Uterus (tissue), 4 donors: Measurements from ENCODE around the gene AP1S1. TPM values are rescaled to one million over a fixed set of nuclear protein-coding genes. Genes with fewer than 3 reads are reported as not detected.
"Not testable (repeated sequence)": the region's sequence is repeated elsewhere in the genome, so short reads cannot be mapped to it uniquely, and the experiment has no call there.

Experiments
- DNase-seq, 2 donors: peaks; one replicate each; pipeline ENCODE4 v3.0.0-alpha.2; 2019 to 2020
- H3K27ac ChIP-seq, 2 donors: fragments of 200-600 bp; sonication (generic); 1 replicate in 1 of 2; 2 replicates in 1 of 2; pipeline ENCODE4 v1.5.1; 2016 to 2018
- H3K27me3 ChIP-seq, 2 donors: fragments of 200-600 bp; sonication (generic); one replicate each; pipeline ENCODE4 v1.5.1; 2018 to 2019; ENCODE audit warnings: control low read depth in 1 of 2
- H3K36me3 ChIP-seq, 2 donors: fragments of 200-600 bp; sonication (generic); one replicate each; pipeline ENCODE4 v1.5.1; 2019; ENCODE audit warnings: control low read depth in 1 of 2
- H3K4me1 ChIP-seq, 2 donors: fragments of 200-600 bp; sonication (generic); one replicate each; pipeline ENCODE4 v1.5.1; 2018 to 2019; ENCODE audit warnings: control low read depth in 1 of 2
- H3K4me3 ChIP-seq, 2 donors: fragments of 200-600 bp; sonication (generic); 1 replicate in 1 of 2; 2 replicates in 1 of 2; pipeline ENCODE4 v1.5.1; 2018 to 2019; ENCODE audit warnings: mild to moderate bottlenecking in 1 of 2
- H3K9me3 ChIP-seq, 2 donors: fragments of 200-600 bp; sonication (generic); one replicate each; pipeline ENCODE4 v1.5.1; 2019; ENCODE audit warnings: control low read depth in 1 of 2
- POLR2A ChIP-seq, 2 donors: fragments of 450-650 bp; IDR thresholded peaks; one replicate each; pipeline ENCODE4 v1.6.1; 2016; ENCODE audit warnings: antibody characterized with exemption in 2 of 2, mild to moderate bottlenecking in 1 of 2, moderate library complexity in 1 of 2
- intact Hi-C: fragments of 100-400 bp; cut with DNase I; formaldehyde crosslinking; loops from one replicate; pipeline ENCODE4 v1.15.1; 2023; ENCODE audit warnings: low total_unique reads
- total RNA-seq, 4 donors: library from RNA; depleted of rRNA in 3 of 4; stranded (reverse); fragments of >200 nt in 3 of 4; gene quantifications; one replicate each; pipeline versions ENCODE4 v1.1.0 to v1.2.4, GENCODE V29; 2014 to 2023
- TF ChIP-seq, protein P1 (sequence below), 4 experiments: fragments of 200-600 bp in 2 of 4; fragments of 450-650 bp in 2 of 4; sonication (generic) in 2 of 4; IDR thresholded peaks; one replicate each; pipeline ENCODE4 v1.5.1; 2016 to 2019; ENCODE audit warnings: antibody characterized with exemption in 4 of 4, mild to moderate bottlenecking in 2 of 4, moderate library complexity in 1 of 4
- donor health status: DM: yes; HTN: yes; CAD: no.

Gene AP1S1
- total RNA-seq: 10 to 100 TPM in 3 of 4 donors, 1 to 10 TPM in 1; 9.2 to 59.6 (median 30.2) TPM

DNA sequence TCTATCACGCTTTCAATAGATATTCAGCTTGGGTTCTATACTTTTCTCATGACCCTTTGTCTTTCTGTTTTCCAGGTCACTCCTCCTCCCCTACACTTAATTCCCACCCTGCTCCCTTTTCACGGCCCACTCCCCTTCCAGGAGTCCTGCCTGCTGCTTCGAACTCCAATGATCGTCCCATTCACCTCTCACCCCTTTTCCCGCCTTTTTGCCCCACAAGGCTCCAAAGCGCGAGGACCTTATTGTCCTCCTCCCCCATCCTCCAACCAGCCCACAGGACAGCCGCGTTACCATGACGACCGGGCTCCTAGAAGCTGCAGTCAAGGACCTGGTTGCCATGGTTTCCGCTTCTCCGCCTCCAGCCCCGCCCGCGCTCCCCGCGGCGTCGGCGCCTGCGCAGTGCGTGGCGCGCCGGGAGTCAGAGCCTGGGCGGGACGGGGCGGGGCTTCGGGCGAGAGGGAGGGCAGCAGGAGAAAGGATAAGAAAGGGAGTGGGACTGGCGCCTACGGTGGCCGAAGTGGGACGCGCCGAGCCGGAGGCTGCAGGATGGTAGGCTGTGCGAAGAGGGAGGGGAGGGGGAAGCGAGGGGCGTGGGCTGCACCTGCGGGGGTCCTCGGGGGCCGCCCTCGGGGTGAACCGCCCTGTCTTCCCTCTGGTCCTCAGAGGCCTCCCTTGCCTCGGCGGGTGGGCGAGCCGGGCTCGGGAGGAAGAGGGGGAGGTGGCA lies at the start of gene AP1S1:
AP1S1 (plus strand) TSS at position 508 of the 724 bp plus-strand sequence; CDS start at position 547, 39 bp downstream.
- Histone ChIP-seq H3K27me3 (no peaks in the 10 kb centered on the region), H3K4me3 (peak within 1 kb of the TSS; percentile 59 to 99), H3K27ac (peak within 1 kb of the TSS; percentile 22 to 35), H3K9me3 (no peaks in the 10 kb centered on the region), H3K36me3 (no peaks in the 10 kb centered on the region), H3K4me1 (peaks cover 5 to 9% of the 10 kb centered on the region in 2 donors)
- peak; percentile 91 to 94 for DNase-seq
- intact Hi-C loops: no loop called here
- TF ChIP-seq POLR2A (IDR thresholded peaks at IDR 0.05): peak in 1 of 2 donors; percentile 35
- TF ChIP-seq, protein P1, sequence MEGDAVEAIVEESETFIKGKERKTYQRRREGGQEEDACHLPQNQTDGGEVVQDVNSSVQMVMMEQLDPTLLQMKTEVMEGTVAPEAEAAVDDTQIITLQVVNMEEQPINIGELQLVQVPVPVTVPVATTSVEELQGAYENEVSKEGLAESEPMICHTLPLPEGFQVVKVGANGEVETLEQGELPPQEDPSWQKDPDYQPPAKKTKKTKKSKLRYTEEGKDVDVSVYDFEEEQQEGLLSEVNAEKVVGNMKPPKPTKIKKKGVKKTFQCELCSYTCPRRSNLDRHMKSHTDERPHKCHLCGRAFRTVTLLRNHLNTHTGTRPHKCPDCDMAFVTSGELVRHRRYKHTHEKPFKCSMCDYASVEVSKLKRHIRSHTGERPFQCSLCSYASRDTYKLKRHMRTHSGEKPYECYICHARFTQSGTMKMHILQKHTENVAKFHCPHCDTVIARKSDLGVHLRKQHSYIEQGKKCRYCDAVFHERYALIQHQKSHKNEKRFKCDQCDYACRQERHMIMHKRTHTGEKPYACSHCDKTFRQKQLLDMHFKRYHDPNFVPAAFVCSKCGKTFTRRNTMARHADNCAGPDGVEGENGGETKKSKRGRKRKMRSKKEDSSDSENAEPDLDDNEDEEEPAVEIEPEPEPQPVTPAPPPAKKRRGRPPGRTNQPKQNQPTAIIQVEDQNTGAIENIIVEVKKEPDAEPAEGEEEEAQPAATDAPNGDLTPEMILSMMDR (IDR thresholded peaks at IDR 0.05): peak in 2 of 4 experiments; percentile 8 to 21

DNA sequence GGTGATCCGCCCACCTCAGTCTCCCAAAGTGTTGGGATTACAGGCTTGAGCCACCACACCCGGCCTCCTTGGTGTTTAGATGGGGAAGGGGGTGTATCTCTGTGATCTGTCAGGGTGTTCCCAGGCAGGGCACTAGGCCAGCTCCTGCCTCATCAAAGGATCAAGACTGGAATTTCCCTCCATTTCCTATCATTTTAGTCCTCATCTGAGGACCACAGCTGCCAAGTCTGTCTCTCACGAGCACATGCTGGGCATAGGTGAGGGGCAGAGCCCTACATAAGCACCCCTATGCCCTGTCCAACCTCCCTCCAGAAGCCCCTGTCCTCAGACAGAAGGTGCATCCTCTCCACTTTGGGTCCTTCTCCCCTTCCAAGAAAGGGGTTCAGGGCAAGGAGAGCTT lies 49.5 kb upstream of the AP1S1 start:
- Histone ChIP-seq H3K4me3 (no peak overlapping the region), H3K27ac (no peak overlapping the region), H3K27me3 (no peaks in the 10 kb centered on the region), H3K36me3 (no peaks in the 10 kb centered on the region), H3K9me3 (no peaks in the 10 kb centered on the region), H3K4me1 (peaks cover 0 to 6% of the 10 kb centered on the region in 2 donors)
- DNase-seq: no peak
- intact Hi-C loops: no loop called here
- TF ChIP-seq, protein P1 (IDR thresholded peaks at IDR 0.05): no peak
- TF ChIP-seq POLR2A (IDR thresholded peaks at IDR 0.05): no peak

DNA sequence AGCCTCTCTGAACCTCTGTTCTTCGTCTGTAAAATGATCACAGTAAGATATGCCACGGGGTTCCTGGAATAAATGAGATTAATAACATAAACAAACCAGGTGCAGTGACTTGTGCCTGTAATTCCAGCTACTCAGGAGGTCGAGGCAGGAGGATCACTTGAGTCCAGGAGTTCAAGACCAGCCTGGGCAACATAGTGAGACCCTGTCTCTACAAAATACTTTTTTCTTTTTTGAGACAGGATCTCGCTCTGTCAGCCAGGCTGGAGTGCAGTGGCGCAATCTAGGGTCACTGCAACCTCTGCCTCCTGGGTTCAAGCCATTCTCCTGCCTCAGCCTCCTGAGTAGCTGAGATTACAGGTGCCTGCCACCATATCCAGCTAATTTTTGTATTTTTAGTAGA lies 49.0 kb upstream of the AP1S1 start:
- H3K4me3 ChIP-seq, DNase-seq, H3K27me3 ChIP-seq, intact Hi-C loops, H3K4me1 ChIP-seq, H3K27ac ChIP-seq, H3K9me3 ChIP-seq, H3K36me3 ChIP-seq: not testable (repeated sequence)

DNA sequence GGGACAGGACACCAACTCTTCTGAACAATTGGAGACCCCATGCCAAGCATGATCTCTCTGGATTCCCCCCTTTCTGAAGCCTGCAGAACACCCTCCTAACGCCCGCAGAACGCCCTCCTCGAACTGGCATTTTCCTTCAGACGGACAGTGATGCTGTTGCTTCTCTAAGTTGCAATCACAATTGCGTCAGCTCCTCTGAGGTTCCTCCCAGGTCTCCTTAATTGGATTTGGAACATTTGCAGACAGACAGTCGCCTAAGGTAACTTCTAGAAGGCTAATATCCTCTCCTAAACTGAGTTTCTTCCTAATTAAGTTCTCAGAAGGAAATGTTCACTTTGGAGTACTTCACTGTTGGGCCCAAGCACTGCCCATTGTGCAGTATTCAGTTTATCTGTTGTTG lies 47.9 kb upstream of the AP1S1 start:
- H3K4me3 ChIP-seq: no peak overlapping the region
- H3K4me1 ChIP-seq: peaks cover 0 to under 1% of the 10 kb centered on the region in 2 donors
- no peak for TF ChIP-seq POLR2A (IDR thresholded peaks at IDR 0.05)
- TF ChIP-seq, protein P1 (IDR thresholded peaks at IDR 0.05): no peak
- H3K27ac ChIP-seq: no peak overlapping the region
- H3K9me3 ChIP-seq: no peaks in the 10 kb centered on the region
- intact Hi-C loops: no loop called here
- no peaks in the 10 kb centered on the region for H3K36me3 ChIP-seq
- H3K27me3 ChIP-seq: no peaks in the 10 kb centered on the region
- no peak for DNase-seq

DNA sequence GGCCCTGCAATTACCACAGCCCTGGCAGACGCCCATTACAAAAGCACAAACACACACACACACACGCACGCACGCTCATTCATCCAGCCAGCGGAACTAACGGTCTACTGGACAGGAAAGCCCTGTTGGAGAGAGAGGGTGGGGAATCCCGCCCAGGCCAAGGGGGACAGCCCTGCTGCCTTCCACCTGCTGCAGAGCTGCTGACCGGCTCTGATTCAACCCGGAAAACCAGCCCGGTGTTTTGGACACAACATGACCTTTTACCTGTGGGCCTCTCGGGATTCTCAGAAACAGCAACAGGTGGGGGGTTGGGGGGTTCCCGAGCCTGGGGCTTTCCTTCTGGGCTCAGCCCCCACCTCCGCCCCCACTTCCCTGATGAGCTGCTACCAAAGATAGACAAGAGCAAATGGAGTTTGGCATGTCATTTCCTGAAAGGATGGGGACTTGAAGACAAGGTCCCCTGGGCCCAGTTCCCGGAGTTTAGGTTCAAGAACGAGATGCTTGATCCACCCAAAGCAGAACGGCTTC lies 45.9 kb upstream of the AP1S1 start:
- intact Hi-C loops: no loop called here
- peak in 1 of 2 donors; percentile 51 for DNase-seq
- H3K27ac ChIP-seq: no peak overlapping the region
- no peak for TF ChIP-seq POLR2A (IDR thresholded peaks at IDR 0.05)
- TF ChIP-seq, protein P1 (IDR thresholded peaks at IDR 0.05): no peak
- no peaks in the 10 kb centered on the region for H3K9me3 ChIP-seq
- no peaks in the 10 kb centered on the region for H3K36me3 ChIP-seq
- H3K27me3 ChIP-seq: no peaks in the 10 kb centered on the region
- H3K4me1 ChIP-seq: peaks cover 0 to 8% of the 10 kb centered on the region in 2 donors
- no peak overlapping the region for H3K4me3 ChIP-seq
